Panc1 (cell line): ENCODE results near the gene PARVB. TPM values are rescaled to one million over a fixed set of nuclear protein-coding genes. Genes with fewer than 3 reads are reported as not detected.

Experiments used
- ATAC-seq: fragments of 200-7000 bp; cut with Tn5 transposase; 2 replicates; pipeline ENCODE4 v1.9.1; 2020; ENCODE audit warnings: mild to moderate bottlenecking, moderate library complexity
- BruUV-seq: library from RNA; stranded (reverse); fragments of 400-500 nt; replicated peaks from 2 replicates; lab custom pipeline; 2021; lab: Mats Ljungman, UMichigan
- CTCF ChIA-PET: fragments of 300-600 bp; sonication (Branson Sonifier 250); formaldehyde crosslinking; loops from one replicate; lab custom pipeline; 2022; ENCODE audit warnings: antibody characterized with exemption; lab: Charles Lee
- POLR2A ChIA-PET: fragments of 300-600 bp; sonication (Branson Sonifier 250); formaldehyde crosslinking; loops from one replicate; lab custom pipeline; 2022; ENCODE audit warnings: antibody characterized with exemption; lab: Charles Lee
- DNase-seq: peaks from one replicate; pipeline ENCODE4 v3.0.0-alpha.2; 2010; ENCODE audit warnings: low read depth, low spot score
- H3K27ac ChIP-seq: 2 replicates; pipeline ENCODE4 v1.5.1; 2011; ENCODE audit warnings: mild to moderate bottlenecking, low read length, inconsistent platforms
- H3K27me3 ChIP-seq: fragments of 200-500 bp; sonication (Bioruptor generic); 2 replicates; pipeline ENCODE4 v1.6.0; 2014; ENCODE audit warnings: low read length, inconsistent platforms; ENCODE audit not compliant: control insufficient read depth, insufficient read depth
- H3K36me3 ChIP-seq: fragments of 200-500 bp; sonication (Bioruptor generic); 2 replicates; pipeline ENCODE4 v1.5.1; 2014; ENCODE audit warnings: inconsistent platforms, mild to moderate bottlenecking, low read length, moderate library complexity; ENCODE audit not compliant: control insufficient read depth, insufficient read depth
- H3K4me1 ChIP-seq: 2 replicates; pipeline ENCODE4 v1.5.1; 2011; ENCODE audit warnings: inconsistent platforms, mild to moderate bottlenecking, low read length, moderate library complexity; ENCODE audit not compliant: control insufficient read depth, insufficient read depth
- H3K4me3 ChIP-seq, 2 experiments: 2 replicates each; pipeline ENCODE4 v1.5.1; 2011 to 2012; ENCODE audit warnings: low read depth in 2 of 2, low read length in 2 of 2, mild to moderate bottlenecking in 2 of 2, inconsistent platforms in 1 of 2, moderate library complexity in 1 of 2
- H3K9me3 ChIP-seq: fragments of 200-500 bp; sonication (Bioruptor generic); 2 replicates; pipeline ENCODE4 v1.5.1; 2014; ENCODE audit warnings: low read depth, mild to moderate bottlenecking, inconsistent platforms, low read length, moderate library complexity; ENCODE audit not compliant: control insufficient read depth, insufficient read depth
- POLR2AphosphoS5 ChIP-seq: IDR thresholded peaks from 2 replicates; pipeline ENCODE4 v1.6.1; 2012; ENCODE audit warnings: mild to moderate bottlenecking, low read depth, low read length, moderate library complexity
- SIN3A ChIP-seq: IDR thresholded peaks from 2 replicates; pipeline ENCODE4 v1.6.1; 2012; ENCODE audit warnings: low read depth, mild to moderate bottlenecking, low read length, moderate library complexity, borderline replicate concordance; ENCODE audit not compliant: insufficient read depth
- TCF7L2 ChIP-seq: IDR thresholded peaks from 2 replicates; pipeline ENCODE4 v1.6.1; 2011; ENCODE audit warnings: mild to moderate bottlenecking, low read depth, low read length, inconsistent platforms
- in situ Hi-C: cut with HindIII; loops from 2 replicates; pipeline ENCODE4 v1.10.0; 2016; ENCODE audit warnings: low sequenced_read_pairs, low pct_unique_long_range_greater_than_20kb
- intact Hi-C: fragments of 100-400 bp; cut with micrococcal nuclease; formaldehyde crosslinking; loops from one replicate; pipeline ENCODE4 v1.10.0; 2022; ENCODE audit not compliant: unreplicated experiment
- total RNA-seq: library from RNA; stranded (reverse); gene quantifications from one replicate; pipeline ENCODE4 v1.2.1, GENCODE V29; 2021; ENCODE audit not compliant: unreplicated experiment
- TF ChIP-seq, protein P1 (sequence below): fragments of 450-650 bp; IDR thresholded peaks from 2 replicates; pipeline ENCODE4 v1.5.1; 2017; ENCODE audit warnings: mild to moderate bottlenecking
- TF ChIP-seq, protein P2 (sequence below), 2 experiments: IDR thresholded peaks; 2 replicates each; pipeline ENCODE4 v1.6.1; 2011 to 2012; ENCODE audit warnings: low read depth in 2 of 2, control low read depth in 1 of 2, low read length in 1 of 2, mild to moderate bottlenecking in 1 of 2, moderate library complexity in 1 of 2; ENCODE audit not compliant: insufficient read depth in 1 of 2

Gene PARVB
- total RNA-seq, 1 experiment from 2014 or later, result 28.1 TPM

DNA sequence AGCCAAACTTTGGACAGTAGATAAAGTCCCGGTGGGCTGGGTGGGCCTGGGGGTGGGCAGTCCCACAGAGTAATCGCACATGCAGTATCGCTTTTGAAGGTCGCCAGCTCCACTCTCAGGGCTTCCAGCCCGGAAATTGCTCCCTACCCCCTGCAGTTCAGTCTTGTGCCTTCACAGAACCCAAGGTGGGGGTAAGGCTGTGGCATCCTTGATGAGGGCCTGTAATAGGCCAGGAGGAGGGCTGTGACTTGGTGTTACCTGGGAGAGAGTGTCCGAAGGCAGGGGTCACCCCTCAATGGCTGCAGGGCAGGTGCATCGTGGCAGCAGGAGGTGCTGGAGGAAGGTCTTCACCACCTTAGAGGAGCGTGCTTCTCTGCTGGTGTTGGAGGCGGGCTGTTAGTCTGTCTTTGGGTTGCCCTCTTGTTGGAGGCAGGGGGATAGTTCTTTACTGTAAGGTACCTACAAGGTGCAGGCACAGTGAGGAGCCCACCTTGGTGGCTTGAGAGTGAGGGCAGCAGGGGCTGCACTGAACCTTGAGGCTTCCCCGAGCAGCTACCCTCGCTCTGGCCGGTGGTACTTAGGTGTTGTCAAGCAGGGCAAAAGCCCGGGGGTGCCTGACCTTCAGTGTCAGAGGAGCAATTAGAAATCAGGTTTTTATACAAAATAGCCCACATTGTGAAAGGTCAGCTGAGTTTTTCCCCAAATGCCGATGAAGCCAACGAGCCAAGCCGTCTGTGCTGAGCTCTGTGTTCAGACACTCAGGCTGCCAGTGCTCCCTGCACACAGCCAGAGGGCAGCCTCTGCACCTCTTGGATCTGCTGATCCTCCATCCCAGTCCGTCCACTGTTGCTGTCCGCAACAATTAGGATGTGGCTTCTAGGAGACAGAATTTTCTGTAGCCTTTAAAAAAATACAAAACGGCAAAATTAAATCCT, 47.0 kb upstream of the PARVB start:
- DNase-seq (no peak), ATAC-seq (no peak)
- CTCF ChIA-PET, result no interaction called here
- H3K36me3 ChIP-seq, result peaks cover 3% of the 10 kb centered on the region
- intact Hi-C loops (no loop called here), in situ Hi-C loops (no loop called here)
- no peak overlapping the region for H3K27ac ChIP-seq
- TF ChIP-seq POLR2AphosphoS5, result no peak
- TF ChIP-seq SIN3A, result no peak
- TF ChIP-seq, protein P1, sequence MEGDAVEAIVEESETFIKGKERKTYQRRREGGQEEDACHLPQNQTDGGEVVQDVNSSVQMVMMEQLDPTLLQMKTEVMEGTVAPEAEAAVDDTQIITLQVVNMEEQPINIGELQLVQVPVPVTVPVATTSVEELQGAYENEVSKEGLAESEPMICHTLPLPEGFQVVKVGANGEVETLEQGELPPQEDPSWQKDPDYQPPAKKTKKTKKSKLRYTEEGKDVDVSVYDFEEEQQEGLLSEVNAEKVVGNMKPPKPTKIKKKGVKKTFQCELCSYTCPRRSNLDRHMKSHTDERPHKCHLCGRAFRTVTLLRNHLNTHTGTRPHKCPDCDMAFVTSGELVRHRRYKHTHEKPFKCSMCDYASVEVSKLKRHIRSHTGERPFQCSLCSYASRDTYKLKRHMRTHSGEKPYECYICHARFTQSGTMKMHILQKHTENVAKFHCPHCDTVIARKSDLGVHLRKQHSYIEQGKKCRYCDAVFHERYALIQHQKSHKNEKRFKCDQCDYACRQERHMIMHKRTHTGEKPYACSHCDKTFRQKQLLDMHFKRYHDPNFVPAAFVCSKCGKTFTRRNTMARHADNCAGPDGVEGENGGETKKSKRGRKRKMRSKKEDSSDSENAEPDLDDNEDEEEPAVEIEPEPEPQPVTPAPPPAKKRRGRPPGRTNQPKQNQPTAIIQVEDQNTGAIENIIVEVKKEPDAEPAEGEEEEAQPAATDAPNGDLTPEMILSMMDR, result no peak
- no peak for TF ChIP-seq TCF7L2
- TF ChIP-seq, protein P2, sequence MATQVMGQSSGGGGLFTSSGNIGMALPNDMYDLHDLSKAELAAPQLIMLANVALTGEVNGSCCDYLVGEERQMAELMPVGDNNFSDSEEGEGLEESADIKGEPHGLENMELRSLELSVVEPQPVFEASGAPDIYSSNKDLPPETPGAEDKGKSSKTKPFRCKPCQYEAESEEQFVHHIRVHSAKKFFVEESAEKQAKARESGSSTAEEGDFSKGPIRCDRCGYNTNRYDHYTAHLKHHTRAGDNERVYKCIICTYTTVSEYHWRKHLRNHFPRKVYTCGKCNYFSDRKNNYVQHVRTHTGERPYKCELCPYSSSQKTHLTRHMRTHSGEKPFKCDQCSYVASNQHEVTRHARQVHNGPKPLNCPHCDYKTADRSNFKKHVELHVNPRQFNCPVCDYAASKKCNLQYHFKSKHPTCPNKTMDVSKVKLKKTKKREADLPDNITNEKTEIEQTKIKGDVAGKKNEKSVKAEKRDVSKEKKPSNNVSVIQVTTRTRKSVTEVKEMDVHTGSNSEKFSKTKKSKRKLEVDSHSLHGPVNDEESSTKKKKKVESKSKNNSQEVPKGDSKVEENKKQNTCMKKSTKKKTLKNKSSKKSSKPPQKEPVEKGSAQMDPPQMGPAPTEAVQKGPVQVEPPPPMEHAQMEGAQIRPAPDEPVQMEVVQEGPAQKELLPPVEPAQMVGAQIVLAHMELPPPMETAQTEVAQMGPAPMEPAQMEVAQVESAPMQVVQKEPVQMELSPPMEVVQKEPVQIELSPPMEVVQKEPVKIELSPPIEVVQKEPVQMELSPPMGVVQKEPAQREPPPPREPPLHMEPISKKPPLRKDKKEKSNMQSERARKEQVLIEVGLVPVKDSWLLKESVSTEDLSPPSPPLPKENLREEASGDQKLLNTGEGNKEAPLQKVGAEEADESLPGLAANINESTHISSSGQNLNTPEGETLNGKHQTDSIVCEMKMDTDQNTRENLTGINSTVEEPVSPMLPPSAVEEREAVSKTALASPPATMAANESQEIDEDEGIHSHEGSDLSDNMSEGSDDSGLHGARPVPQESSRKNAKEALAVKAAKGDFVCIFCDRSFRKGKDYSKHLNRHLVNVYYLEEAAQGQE (IDR thresholded peaks at IDR 0.05; ENCODE audit: insufficient read depth in 1 of 2, low read depth in 2 of 2, low read length in 1 of 2), result no peak
- no peaks in the 10 kb centered on the region for H3K9me3 ChIP-seq
- BruUV-seq, result no TSS peak
- H3K27me3 ChIP-seq, result no peaks in the 10 kb centered on the region
- no peaks in the 10 kb centered on the region for H3K4me1 ChIP-seq
- POLR2A ChIA-PET, result no interaction called here
- H3K4me3 ChIP-seq, result no peak overlapping the region

DNA sequence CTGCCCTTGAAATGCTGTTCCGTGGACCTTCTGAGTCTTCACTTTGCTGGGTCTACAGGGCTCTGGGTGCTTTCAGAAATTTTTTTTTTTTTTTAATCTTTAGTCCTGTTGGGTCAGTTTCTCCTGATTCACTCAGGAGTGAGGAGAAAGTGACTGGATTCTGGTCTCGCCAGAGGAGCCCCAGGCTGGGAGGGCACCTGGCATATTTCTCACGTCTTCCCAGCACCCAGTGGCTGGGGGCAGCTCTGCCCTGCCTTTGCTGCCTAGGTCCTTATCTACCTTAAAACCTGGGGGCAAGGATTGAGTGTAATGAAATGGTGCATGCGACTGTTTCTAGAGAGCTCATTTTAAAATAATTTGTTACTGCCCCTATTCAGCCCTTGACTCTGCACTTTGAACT, 45.5 kb upstream of the PARVB start:
- peaks cover 3% of the 10 kb centered on the region for H3K36me3 ChIP-seq
- no TSS peak for BruUV-seq
- CTCF ChIA-PET, result no interaction called here

More for the DNA sequence above, 45.5 kb upstream of the PARVB start:
- H3K27me3 ChIP-seq, result no peaks in the 10 kb centered on the region
- H3K9me3 ChIP-seq, result no peaks in the 10 kb centered on the region
- H3K4me3 ChIP-seq, result no peak overlapping the region
- H3K27ac ChIP-seq, result no peak overlapping the region
- no peaks in the 10 kb centered on the region for H3K4me1 ChIP-seq
- in situ Hi-C loops, result no loop called here
- DNase-seq (no peak), ATAC-seq (no peak)
- TF ChIP-seq, protein P1, result no peak
- no peak for TF ChIP-seq TCF7L2
- TF ChIP-seq SIN3A, result no peak
- TF ChIP-seq, protein P2 (IDR thresholded peaks at IDR 0.05; ENCODE audit: insufficient read depth in 1 of 2, low read depth in 2 of 2, low read length in 1 of 2), result no peak
- no peak for TF ChIP-seq POLR2AphosphoS5
- POLR2A ChIA-PET, result no interaction called here
- intact Hi-C loops, result no loop called here
